GM18502 (cell line): ENCODE measurements around the gene POLN.

ENCODE experiments used
- ATAC-seq: cut with Tn5 transposase; IDR thresholded peaks from one replicate; pipeline ENCODE4 v1.9.1; 2021; ENCODE audit warnings: mild to moderate bottlenecking; ENCODE audit not compliant: unreplicated experiment, poor library complexity

The POLN gene

DNA sequence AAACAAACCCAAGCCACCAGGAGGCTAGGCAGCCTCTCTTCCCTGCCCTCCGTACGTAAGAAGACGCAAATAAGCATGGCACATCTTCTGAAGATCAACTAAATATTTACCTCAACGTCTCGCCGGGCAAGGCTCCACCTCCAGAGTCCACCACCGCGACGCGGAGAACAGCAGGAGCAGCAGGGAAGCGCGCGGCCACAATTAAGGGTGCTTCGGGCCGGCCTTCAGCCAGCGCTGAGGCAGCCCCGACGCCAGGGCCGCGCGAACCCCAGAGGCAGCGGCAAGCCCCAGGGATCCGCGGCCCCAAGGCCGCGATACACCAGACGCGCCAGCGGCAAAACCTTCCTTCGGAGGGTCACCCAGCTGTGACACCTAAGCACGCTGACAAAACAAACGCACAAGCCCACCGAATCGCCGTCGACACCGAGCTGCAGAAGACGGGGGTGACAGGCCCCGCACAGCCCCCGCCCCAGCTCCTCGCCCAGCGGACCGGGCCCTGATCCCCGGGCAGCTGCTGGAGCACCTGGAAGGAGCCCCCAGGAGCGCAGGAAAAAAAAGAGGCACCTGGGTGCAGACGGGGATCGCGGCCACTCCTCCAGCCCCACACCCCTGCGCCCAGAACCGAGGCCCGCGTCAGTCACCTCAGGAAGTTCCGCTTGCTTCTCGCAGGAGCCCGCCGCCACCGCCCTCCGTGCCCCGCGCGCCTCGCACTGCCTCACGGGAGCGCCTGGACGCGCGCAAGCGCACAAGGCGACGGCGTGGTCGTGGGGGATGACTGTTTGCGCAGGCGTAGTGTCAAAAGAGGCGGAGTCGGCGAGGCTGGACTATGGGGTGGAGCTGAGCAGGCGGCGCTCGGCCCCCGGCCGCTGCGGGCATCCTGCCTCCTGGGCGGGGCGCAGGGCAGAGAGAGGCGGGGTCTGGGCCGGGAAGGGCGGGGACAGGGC is at the start of gene POLN, which contains the start of gene HAUS3:
TSS of gene POLN (minus strand) at position 712 of the 944 bp plus-strand sequence. CDS start 12,890 bp downstream, outside the sequence.
TSS of gene HAUS3 (minus strand) at position 712 of the 944 bp plus-strand sequence. CDS start 1,175 bp downstream, outside the sequence.
- ATAC-seq = peak; percentile 88

DNA sequence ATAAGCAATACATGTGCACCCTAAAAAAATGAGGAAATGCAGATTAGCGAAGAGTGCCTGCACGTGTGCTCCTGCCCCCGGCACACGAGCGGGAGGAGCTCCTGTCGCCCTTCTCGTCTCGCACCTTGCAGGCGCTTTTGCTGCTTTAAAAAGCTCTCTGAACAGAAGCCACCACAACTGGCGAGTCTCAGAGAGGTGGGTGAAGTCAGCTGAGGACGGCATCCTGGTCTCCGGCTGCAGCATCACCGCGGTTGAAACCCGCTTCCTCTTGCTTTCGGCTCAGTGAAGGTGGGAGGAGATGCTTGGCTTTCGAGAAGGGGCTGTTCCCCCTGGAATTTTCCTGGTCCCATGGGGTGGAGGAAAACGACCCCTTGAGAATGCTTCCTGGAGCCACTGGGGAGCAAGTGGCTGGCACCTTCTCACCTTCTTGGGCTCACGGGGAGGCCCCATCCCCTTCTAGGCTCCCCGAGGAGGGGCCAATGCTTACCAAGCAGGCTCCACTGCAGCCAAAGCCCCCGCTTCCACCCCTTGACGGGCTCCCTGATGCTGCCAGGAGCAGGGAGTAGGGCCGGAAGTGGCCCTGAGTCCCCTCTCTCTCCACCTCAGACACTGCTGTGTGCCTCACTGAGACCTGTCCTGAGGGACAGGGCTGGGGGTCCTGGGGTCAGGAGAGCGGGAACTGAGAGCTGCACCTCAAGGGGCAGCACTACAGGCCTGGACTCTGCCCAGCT is 49.2 kb upstream of the POLN start:
- ATAC-seq = no peak

DNA sequence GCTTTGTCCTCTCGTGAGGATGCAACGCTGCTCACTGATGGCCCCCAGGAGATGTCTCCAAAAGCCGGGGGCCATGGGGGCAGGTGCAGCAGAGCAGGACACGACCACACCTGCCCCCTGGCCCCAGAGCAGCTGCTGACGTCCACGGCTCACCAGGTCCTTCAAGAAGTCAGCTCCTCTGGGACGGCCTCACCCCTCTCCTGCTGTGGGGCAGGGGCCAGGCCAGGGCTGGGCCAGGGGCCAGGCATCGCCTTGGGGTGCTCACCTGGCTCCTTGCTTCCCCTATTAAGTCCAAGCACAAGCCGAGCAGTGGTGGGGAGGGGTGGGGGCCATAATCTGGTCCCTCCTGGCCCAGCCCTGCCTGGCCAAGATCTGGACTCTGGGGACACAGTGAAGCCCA is 48.6 kb upstream of the POLN start:
- ATAC-seq = no peak

DNA sequence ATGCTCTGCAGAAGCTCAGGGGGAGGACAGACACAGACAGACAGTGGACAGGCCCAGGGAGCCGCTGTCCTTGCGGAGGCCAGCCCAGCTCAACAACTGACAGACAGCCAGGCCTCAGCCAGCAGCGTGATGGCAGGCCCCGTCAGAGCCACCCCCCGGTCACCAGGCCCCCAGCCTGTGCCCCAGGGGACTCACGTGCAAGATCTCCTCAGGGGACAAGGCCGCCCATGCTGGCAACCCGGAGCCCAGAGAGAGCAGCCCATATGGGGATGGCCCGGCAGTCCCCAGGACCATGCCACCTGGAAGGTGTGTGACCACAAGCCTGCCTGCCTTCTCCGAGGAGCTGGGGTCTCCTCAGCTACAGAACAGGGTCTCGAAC is 48.0 kb upstream of the POLN start:
- no peak for ATAC-seq

DNA sequence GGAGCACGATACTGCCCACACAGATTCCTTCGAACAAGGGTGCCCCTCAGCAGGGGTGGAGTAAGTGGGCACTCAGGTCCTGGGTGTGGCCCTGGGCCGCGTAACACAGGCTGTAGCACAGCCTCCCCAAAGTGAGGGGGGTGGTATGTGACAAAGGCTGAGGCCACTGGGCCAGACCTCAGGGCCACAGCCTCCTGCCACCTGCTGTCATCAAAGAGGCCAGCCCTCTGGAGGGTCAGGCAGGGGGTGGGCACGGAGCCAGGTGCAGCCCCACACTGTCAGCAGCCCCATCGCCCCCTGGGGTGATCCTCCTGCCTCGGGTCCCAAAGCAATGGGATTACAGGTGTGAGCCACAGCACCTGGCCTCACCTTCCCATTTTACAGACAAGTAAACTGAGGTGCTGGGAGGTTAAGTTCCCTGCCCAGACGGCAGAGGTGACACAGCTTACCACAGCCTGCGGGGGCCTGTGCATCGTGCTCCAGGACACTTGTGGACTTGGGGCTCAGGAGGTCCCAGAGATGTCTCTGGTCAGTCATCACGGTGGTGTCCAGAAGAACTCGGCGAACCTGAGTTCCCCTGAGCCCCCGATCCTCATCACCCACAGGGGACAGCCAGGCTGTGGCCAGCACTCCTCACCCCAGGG is 47.5 kb upstream of the POLN start:
- no peak for ATAC-seq

DNA sequence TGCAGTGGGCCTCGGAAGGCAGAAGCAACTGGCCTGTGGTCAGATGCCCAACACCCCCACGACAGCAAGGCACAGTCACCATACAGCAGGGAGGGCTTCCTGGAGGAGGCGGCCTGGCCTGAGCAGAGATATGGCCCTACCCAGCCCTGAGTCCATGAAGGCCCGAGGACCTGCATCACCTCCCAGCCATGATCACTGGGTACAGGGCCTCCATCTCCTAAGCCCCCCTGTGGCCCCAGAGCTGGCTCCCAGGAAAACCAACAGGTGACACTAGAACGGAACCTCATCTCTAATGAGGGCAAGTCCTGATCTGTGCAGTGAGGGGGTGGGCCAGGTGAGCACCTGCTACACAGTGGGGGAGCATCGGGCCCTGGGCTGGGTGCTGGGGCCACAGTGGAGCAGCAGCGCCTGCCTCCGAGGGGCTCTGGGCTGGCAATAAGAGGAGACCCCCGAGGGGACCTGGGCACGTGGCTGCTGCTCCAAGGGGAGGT is 46.2 kb upstream of the POLN start:
- no peak for ATAC-seq

DNA sequence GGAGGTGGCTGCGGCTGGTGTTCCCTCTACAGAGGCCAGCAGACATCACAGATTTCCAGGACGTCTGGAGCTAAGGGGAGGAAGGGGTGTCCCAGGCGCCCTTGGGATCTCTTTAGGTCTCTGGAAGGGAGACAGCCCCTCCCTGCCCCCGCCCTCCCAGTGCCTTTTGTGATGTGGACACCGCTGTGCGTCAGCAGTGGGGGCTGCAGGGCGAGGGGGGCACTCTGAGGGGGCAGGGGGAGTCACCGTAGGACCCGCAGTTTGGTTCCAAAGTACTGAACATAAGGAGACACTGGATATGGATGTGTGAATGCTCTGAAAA is 45.6 kb upstream of the POLN start:
- no peak for ATAC-seq

DNA sequence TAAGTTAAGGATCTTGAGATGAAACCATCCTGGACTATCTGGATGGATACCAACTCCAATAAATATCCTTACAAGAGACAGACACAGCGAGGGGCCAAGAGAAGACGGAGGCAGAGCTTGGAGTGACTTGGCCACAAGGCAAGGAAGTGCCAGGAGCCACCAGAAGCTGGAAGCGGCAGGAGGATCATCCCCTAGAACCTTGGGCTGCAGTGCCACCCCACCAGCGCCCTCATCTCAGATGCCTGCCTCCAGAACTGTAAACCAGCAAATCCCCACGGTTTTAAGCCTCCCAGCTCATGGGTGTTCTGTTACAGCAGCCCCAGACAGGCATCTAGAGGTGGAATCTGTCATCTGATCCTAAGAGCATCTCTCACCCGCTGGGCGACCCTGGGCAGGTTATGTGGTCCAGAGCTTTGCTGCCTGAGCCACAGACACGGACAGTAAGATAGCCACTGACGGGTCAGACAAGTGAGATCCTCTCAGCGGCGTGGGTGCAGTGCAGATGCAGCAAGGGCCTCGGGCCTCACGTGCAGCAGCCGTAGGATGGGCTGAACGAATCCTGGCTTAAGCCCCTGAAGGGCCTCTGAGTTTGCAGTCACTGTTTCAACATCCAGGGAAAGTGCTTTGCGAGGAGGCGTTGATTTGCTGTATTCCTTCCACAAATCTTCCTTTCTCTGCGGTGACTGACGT is 45.1 kb upstream of the POLN start:
- ATAC-seq = no peak

DNA sequence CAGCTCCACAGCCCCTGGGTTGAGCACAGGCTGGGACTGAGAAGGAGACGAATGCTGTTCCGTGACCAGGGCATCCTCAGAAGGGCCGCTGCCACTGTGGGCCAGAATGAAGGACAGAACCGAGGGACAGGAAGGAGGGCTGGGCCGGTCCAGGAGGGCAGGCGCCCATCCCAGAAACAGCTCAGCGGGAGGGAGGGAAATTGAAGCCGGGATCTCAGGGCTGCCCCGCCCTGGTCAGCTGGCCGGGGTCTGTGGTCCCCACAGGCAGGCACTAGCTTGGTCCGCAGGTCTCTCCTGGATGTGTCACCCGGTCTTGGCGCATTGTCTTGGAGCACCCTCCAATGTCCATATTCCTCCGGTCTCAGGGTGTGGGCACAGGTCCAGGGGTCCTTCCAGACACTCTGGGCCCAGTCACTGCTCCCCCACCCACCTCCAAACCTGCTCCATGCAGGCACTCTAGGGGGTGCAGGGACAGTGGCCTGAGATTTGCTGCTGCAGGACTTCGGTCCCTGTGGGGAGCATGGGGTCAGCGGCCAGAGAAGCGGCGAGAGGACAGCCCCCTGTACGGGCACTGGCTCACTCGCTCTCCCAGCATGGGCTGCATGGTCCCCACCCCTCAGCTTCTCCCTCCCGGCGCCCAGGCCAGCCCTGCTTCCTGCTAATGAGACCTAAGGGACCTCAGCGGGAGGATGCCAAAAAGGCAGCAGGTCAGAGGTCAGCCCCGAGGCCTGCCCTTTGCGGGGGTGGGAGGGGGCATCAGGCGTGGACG is 43.9 kb upstream of the POLN start:
- ATAC-seq = no peak

DNA sequence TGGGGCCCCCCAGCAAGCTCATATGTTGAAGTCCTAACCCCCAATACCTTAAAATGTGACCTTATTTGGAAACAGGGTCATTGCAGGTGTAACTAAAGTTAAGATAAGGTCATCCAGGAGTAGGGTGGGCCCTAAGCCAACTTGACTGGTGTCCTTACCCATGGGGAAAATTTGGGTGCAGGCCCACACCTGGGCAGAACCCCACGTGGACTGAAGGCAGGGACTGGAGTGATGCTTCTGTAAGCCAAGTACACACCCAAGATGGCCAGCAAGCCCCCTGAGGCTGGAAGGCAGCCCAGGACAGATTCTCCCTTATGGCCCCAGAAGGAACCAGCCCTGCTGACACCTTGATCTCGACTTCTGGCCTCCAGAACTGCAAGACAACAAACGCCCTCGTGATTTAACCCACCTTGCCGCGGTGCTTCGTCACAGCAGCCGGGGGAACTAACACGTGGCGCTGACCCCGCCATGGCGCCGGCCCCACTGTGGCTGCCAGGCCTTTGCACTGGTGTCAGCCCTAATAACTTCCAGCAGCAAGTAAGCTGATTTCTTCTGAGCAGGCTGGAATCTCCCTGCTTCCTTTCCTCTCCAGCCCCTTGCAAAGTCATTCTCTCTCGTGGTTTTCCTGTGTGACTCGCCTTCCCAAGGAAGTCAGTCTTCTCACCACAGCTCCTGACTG is 43.2 kb upstream of the POLN start:
- no peak for ATAC-seq

DNA sequence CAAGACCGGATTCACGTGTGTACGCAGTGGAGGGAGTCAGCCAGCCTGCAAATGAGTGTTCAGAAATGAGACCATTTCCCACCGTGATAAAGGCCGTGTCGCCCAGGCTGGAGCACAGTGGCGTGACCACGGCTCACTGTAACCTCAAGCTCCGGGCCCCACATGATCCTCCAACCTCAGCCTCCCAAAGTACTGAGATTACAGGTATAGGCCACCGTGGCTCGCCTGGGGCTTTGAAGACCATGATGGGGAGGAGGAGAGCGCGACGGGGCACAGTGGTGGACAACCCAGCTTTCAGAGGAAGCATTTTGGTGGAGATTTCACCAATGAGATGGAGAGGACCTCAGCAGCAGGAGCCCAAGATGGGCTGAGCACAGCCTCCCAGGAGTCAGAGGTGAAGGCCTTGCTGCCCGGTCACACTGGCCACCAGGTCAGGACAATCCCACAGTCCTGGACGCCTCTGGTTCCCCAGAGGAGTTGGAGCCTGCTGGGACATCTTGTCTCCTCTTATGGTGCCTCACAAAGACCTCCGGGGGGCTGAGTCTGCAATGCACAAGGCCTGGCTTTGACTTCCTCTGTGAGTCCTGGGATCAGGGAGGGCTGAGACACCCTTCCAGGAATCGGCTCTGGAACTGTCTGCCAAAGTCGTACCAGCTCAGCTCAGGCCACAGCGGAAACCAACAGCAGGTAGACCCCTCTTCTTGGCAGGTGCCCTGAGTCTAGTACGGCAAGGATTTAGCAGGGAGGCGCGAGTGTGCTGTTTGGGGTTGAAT is 42.4 kb upstream of the POLN start:
- no peak for ATAC-seq

DNA sequence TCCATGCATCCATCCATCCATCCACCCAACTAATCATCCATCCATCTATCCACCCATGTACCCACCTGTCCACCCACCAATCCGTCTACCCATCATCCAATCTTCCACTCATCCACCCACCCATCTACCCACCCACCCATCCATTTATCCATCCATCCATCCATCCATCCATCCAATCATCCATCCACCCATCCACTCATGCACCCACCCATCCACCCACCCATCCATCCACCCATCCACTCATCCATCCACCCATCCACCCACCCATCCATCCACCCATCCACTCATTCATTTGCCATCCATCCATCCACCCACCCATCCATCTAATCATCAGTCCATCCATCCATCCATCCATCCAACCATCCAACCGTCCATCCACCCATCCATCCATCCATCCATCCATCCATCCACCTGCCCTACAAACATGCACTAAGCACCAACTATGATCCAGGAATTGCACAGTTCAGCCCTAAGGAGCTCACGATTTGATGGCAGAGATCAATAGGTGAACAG is 41.3 kb upstream of the POLN start:
- no peak for ATAC-seq

DNA sequence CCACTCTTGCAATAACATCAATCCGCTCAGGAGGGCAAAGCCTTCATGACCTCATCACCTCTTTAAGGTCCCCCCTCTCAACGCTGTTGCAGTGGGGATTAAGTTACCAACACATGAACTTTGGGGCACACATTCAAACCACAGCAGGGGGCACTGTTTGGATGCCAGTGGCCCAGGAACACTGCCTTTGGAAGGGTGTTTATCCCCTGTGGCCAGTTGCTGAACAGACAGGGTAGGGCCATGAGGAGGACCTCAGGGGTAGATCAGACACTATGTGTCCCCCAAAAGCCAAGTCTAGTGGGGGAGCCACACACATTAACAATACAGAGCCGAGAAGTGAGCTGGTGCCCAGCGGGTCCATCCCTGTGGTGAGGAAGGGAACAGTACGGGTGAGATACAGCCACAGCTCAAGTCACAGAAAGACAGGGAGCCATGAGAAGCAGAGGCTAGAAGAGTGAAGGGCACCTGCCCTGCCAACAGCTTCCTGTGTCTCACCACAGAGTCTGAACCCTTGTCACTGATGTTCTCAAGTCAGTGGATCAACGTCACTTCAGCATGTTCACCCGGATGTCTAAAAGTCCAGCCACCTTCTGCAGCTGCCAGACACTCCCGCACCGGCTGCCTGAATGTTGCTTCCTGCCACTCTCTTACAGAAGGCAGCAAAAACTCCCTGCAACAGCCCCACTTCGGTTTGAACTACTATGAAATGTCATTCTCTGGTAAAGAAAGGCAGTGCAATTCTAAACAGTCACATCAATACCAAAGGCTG is 39.8 kb upstream of the POLN start:
- ATAC-seq = peak; percentile 77

DNA sequence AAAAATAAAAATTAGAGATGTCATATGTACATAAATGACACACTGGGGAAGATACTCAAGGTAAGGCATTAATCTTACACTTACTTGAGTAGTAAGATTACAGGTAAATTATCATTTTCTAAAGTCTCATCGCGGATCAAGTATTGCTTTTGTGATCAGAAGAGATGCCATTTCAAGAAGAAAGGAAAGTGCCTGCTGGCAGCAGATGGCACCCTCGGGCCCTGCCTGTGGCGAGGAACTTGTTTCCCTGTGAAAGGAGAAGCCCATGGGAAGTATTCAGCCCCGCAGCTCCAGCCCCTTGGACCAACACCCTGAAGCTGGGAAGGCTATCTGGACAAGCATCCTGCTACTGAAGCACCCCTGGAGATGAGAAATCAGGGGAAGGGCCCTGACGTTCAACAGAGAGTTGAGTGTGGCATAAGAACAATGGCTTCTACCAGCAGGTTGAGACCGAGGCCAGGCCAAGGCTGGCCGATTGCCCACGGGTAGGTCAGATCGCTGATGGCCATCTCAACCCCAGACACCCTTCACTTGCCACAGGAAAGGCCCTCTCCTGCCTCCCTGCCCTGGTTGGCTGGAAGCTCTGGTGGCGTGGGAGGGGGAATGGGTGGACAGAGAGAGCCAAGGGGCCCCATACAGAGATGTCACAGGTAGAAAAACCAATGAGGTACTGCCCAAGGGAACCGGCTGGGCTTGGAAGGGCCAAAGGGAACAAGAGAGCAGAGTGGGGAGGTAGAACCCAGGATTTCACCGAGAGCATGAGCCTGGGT is 38.8 kb upstream of the POLN start:
- no peak for ATAC-seq

DNA sequence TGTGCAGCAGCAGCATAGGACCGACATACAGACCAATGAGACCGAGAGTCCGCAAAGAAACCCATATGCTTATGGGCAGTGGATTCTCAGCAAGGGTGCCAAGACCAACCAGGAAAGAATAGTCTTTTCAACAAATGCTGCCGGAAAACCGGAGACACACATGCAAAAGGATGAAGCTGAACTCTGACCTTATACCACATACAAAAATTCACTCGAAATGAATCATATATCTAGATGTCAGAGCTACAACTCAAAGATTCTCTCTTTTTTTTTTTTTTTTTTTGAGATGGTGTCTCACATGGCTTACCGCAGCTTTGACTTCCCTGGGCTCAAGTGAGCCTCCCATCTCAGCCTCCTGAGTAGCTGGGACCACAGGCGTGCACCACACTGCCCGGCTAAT is 36.0 kb upstream of the POLN start:
- ATAC-seq = no peak

DNA sequence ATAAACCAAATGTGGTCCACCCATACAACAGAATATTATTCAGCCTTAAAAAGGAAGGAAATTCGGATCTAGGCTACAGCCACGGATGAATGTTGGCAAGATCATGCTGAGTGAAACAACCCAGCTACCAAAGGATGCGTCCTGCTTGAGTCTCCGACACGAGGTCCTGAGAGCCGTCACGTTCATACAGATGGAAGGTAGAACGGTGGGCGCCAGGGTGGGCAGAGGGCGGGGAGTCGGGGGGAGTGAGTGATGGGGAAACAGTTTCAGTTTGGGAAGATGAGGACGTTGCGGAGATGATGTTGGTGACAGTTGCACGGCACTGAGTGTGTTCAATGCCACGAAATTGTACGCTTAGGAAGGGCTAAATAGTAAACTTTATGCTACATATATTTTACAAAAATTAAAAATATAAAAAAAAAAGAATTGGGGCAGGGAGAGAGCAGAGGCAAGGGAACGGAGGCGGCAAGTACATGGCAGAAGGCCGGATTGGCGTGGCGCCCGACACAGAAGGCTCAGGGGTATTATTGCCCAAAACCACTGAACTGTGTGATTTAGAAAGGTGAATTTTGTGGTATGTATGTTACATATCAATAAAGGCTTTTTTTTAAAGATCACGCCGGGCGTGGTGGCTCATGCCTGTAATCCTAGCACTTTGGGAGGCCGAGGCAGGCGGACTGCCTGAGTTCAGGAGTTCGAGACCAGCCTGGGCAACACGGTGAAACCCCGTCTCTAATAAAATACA is 34.8 kb upstream of the POLN start:
- ATAC-seq = no peak
